ENCODE data around the gene SETD4.
"Not testable (repeated sequence)": the region's sequence is repeated elsewhere in the genome, so short reads cannot be mapped to it uniquely, and the experiment has no call there.

SETD4 gene

DNA sequence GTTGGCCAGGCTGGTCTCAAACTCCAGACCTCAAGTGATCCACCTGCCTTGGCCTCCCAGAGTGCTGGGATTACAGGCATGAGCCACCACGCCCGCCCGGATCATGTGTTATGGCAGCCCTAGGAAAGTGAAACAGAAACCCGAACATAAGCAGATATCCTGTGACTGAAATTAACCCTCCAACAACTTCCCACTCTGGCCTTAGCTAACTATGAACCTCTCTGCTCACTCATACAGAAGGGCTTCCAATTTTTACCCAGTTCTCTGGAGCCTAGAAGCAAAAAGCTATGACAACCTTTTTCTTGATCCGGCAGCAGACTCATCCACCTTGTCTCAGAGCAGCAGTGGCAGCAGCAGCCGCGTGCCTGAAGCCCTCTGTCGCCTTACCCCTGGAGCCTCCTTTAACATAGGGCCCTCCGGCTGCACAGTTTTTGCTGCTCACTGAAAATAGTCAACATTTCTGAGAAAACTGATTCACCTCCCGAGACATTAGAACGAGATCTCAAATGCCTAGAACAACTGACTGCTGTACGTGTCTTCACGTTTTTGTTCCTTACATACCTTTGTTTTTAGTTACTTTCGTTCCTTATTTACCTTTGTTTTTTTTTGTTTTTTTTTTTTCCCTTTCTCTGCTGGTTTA lies 18.8 kb upstream of the SETD4 start:
- DNase-seq (ENCODE audit: low spot score), result no peak

DNA sequence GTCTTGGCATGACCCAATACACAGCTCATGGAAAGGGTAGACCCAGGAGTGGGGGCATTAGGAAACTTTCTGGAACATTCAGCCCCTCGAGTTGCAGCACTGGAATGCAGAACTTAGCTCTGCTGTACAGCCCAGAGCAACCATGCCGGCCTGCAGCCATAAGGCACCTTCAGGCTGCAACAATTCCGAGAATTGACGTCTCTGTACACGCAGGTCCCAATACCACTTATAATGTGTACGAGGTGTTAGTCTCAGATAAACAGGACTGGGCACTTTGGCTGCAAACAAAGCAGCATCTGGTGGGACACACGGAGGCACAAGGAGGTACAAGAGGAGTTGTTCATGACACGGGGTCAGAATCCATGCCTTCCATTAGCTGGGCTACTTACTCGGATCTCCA lies 17.4 kb upstream of the SETD4 start:
- DNase-seq (ENCODE audit: low spot score), result no peak

GRCh38 chr21:36076878-36077655 lies 16.7 kb upstream of the SETD4 start:
- no peak for DNase-seq (ENCODE audit: low spot score)

- DNase-seq (ENCODE audit: low spot score), result no peak
Measured at GRCh38 chr21:36075953-36076352, 15.6 kb upstream of the SETD4 start.

- no peak for DNase-seq (ENCODE audit: low spot score)
Measured at GRCh38 chr21:36075171-36075570, 14.8 kb upstream of the SETD4 start.

DNA sequence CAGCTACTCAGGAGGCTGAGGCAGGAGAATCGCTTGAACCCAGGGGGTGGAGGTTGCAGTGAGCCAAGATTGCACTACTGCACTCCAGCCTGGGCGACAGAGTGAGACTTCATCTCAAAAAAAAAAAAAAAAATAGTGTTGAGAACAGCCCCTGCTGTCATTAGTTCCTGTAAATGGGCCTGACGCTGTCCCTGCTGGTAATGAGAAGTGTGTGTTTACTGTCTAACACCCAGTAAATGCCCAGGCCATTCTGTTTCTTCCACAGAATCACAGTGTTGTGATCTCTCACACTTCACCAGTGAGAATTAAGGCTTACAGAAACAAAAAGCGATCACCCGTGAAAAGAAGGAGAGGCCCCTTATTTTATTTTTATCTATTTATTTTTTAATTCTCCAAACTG lies 13.6 kb upstream of the SETD4 start:
- not testable (repeated sequence) for DNase-seq (ENCODE audit: low spot score)

- DNase-seq (ENCODE audit: low spot score), result no peak
Measured at GRCh38 chr21:36073181-36073580, 12.9 kb upstream of the SETD4 start.

DNA sequence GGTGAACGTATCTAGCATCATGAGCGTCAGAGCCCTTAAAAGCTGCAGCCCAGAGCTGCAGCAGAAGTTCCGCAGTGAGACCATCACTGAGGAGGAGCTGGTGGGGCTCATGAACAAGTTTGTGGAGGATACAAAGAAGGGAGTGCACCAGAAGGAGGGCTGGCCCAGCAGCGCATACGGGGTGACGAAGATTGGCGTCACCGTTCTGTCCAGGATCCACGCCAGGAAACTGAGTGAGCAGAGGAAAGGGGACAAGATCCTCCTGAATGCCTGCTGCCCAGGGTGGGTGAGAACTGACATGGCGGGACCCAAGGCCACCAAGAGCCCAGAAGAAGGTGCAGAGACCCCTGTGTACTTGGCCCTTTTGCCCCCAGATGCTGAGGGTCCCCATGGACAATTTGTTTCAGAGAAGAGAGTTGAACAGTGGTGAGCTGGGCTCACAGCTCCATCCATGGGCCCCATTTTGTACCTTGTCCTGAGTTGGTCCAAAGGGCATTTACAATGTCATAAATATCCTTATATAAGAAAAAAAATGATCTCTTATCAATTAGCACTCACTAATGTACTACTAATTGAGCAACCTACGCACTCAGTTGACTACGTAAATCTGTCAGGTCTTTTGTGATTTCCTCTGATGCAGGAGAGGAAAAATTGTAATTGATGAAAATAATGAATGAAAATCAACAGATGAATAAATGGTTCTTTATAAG lies 12.3 kb upstream of the SETD4 start:
- no peak for DNase-seq (ENCODE audit: low spot score)

- DNase-seq (ENCODE audit: low spot score), result no peak
Measured at GRCh38 chr21:36070999-36071398, 10.7 kb upstream of the SETD4 start.

- peak; percentile 95 for DNase-seq (ENCODE audit: low spot score)
Measured at GRCh38 chr21:36069713-36070583, 9.6 kb upstream of the SETD4 start, which contains the start of gene CBR1. TSS of gene CBR1 (plus strand) at chr21:36070024. CDS start at chr21:36070116, 92 bp downstream.

DNA sequence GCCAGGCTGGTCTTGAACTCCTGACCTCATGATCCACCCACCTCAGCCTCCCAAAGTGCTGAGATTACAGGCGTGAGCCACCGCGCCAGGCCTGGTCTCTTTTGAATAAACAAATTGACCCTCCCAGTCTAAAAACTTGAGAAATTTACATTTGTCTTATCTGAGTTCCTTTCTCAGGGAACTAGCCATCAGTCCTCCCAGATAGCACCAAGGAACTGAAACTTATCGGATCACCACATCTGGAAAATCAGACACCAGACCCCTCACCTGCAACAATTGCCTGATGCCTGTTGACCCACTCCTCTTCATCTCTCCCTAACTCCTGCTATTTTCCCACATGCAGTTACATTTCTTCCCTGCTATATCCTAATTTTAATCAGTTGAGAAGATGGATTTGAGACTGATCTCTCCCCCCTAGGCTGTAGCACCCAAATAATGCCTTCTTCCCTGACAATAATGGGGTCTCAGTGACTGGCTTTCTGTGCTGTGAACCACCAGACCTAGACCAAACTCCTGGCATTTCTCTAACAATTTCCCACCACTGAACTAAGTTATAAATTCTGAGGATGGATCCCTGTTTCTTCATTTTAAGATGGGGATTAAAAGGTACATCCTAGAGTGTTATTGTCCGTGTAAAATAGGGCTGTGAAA lies 8.5 kb upstream of the SETD4 start:
- DNase-seq (ENCODE audit: low spot score), result no peak

- peak; percentile 81 for DNase-seq (ENCODE audit: low spot score)
Measured at GRCh38 chr21:36065497-36066036, 5.2 kb upstream of the SETD4 start.

GRCh38 chr21:36064085-36064460 lies 3.7 kb upstream of the SETD4 start:
- DNase-seq (ENCODE audit: low spot score), result no peak

GRCh38 chr21:36063375-36064084 lies 3.2 kb upstream of the SETD4 start:
- DNase-seq (ENCODE audit: low spot score), result no peak

DNA sequence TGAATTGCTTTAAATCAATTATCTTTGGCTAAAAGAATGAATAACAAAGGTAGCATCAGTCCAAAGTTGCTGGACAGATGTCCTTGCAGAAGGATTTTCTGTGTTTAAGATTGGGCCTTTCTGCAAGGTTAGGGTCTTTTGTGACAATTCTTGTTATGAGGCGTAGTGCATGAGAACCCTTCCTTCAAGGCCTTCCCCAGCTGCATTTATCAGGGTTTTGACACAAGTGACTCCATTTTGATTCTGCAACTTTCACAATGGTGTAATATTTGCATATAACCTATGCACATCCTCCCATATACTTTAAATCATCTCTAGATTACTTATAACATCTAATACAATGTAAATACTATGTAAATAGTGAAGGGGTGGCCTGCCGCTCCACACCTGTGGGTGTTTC lies 1.1 kb upstream of the SETD4 start:
- DNase-seq (ENCODE audit: low spot score), result no peak

DNA sequence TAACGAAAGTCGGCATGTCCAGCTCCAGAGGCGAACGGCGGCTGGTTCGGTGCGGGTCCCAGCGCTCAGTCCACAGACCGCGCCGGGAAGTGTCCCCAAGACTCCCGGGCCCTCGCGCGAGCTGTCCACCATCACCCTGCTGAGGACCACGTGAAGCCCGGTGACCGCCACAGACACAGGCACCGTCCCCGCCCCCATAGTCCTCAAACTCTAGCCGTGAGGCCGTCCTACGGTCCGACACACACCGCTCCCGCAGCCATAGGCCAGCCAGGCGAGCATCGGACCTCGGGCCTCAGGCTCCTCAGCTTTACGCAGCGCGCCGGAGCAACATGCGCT lies 535 bp downstream of the SETD4 start:
- DNase-seq (ENCODE audit: low spot score), result peak; percentile 57

- DNase-seq (ENCODE audit: low spot score), result no peak
Measured at GRCh38 chr21:36055551-36055950, 4.8 kb downstream of the SETD4 start.

DNA sequence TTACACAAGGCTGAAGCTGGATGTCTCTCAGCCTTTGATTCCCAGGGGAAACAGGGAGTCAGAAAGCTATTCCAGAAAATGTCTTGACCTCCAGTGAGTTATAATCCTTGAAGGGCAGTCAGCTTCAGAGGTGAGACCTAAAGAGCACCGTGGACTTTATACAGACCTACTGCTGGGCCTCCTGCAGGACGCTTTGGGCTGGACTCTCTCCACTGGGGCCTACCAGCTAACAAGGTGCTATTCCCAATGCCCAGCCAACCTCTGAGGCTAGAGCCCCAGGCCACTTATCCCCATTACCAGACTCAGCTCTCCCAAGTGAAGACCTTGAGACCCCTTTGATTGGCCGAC lies 6.6 kb downstream of the SETD4 start:
- no peak for DNase-seq (ENCODE audit: low spot score)

DNA sequence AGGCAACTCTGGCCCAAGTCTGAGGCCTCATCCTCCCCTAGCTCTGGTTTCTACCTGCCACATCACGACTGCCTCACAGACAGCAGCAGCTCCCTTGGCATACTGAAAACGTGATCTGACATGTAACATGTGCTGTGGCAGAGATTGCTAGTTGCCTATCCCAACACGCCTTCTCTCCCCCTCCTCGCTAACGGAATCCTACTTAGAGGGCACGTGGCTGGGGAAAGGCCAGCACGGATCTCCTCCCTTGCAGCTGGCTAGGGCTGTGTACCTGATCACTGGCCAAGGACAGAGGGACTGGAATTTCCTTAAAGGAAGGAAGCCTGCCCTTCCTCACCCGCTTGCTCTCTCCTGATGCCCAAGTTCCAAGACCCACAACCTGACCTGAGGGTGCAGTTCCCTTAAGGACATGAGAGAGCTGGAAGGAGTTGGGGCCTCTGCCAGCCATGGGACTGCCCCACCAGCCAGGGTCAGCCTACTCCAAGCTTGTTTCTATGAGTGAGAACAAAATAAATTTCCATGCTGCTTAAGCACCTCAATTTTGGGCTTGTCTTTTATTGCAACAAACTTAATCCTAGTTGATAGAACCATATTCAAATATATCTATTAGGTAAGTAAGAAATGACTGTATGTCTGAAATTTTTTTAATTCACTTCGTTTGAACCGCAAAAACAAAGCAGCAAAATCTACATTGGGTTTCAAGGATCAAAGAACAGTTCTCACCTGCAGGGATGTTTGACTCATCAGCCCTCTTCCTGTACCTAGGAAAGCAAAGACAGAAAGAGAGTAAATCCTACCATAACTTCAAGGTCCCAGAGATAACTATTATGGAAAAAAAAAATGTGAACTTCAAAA lies 7.2 kb downstream of the SETD4 start:
- no peak for DNase-seq (ENCODE audit: low spot score)

DNA sequence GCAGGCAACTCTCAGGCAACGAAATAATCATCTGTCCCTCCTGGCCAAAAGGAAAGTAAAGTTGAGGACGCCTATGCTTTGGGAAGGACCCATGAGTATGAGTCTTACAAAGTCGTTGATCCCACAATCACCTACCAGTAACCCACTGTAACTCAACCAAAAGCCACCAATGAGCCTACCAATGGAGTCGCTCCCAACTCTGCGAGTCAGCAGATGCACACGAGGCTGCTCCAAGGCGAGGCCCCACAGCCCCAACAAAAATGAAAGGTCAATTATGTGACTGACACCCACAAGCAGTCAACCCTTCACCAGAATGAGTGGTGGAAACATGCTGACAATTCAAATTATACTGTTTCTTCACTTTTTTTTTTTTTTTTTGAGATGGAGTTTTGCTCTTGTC lies 12.0 kb downstream of the SETD4 start:
- DNase-seq (ENCODE audit: low spot score), result no peak

Data from RKO (cell line).